Loucy (cell line): ENCODE measurements around the gene LCK.
"Not testable (repeated sequence)": the region's sequence is repeated elsewhere in the genome, so short reads cannot be mapped to it uniquely, and the experiment has no call there.

Experiments used
- H2AFZ ChIP-seq: fragments of 200-600 bp; sonication (generic); 2 replicates; pipeline ENCODE4 v1.6.0; 2016; ENCODE audit warnings: antibody characterized with exemption, mild to moderate bottlenecking, low read length, moderate library complexity
- H3F3A ChIP-seq: fragments of 200-600 bp; 2 replicates; pipeline ENCODE4 v1.6.0; 2016; ENCODE audit warnings: antibody characterized with exemption, low read depth, mild to moderate bottlenecking
- H3K27me3 ChIP-seq: fragments of 200-600 bp; sonication (generic); 2 replicates; pipeline ENCODE4 v1.6.1; 2014; ENCODE audit warnings: low read length, mild to moderate bottlenecking; ENCODE audit not compliant: insufficient read depth, poor library complexity, severe bottlenecking
- H3K36me3 ChIP-seq: fragments of 200-600 bp; sonication (generic); 2 replicates; pipeline ENCODE4 v1.6.1; 2016; ENCODE audit warnings: low read length; ENCODE audit not compliant: insufficient read depth
- H3K4me1 ChIP-seq: fragments of 200-600 bp; sonication (generic); 2 replicates; pipeline ENCODE4 v1.5.1; 2014; ENCODE audit warnings: low read length, mild to moderate bottlenecking; ENCODE audit not compliant: insufficient read depth, poor library complexity, severe bottlenecking
- H3K4me2 ChIP-seq: fragments of 200-600 bp; sonication (generic); 2 replicates; pipeline ENCODE4 v1.6.0; 2014; ENCODE audit warnings: antibody characterized with exemption, low read length, low read depth, mild to moderate bottlenecking; ENCODE audit not compliant: poor library complexity, severe bottlenecking
- H3K4me3 ChIP-seq: fragments of 200-600 bp; sonication (generic); 2 replicates; pipeline ENCODE4 v1.5.1; 2014; ENCODE audit warnings: low read length, mild to moderate bottlenecking, mixed read lengths; ENCODE audit not compliant: poor library complexity, severe bottlenecking
- H3K79me2 ChIP-seq: fragments of 200-600 bp; sonication (generic); 2 replicates; pipeline ENCODE4 v1.6.1; 2014; ENCODE audit warnings: low read length; ENCODE audit not compliant: insufficient read depth
- H3K9ac ChIP-seq: fragments of 200-600 bp; sonication (generic); 2 replicates; pipeline ENCODE4 v1.6.0; 2014; ENCODE audit warnings: mild to moderate bottlenecking, low read depth, low read length, moderate library complexity; ENCODE audit not compliant: poor library complexity, severe bottlenecking
- H3K9me2 ChIP-seq: fragments of 200-600 bp; sonication (generic); replicated peaks from 2 replicates; pipeline ENCODE4 v1.6.1; 2016; ENCODE audit warnings: low read depth, low read length, mixed read lengths
- H3K9me3 ChIP-seq: fragments of 200-600 bp; sonication (generic); 2 replicates; pipeline ENCODE4 v1.6.1; 2014; ENCODE audit warnings: mild to moderate bottlenecking, antibody characterized with exemption, low read length, low read depth; ENCODE audit not compliant: insufficient read depth
- H4K20me1 ChIP-seq: fragments of 200-600 bp; sonication (generic); 2 replicates; pipeline ENCODE4 v1.6.0; 2014; ENCODE audit warnings: antibody characterized with exemption, low read length, mild to moderate bottlenecking; ENCODE audit not compliant: insufficient read depth, poor library complexity, severe bottlenecking
- CTCF ChIP-seq: fragments of 200-600 bp; sonication (generic); conservative IDR thresholded peaks from 2 replicates; pipeline ENCODE4 v1.5.1; 2014; ENCODE audit warnings: mild to moderate bottlenecking, antibody characterized with exemption, low read length
- EZH2phosphoT487 ChIP-seq: fragments of 200-600 bp; IDR thresholded peaks from 2 replicates; pipeline ENCODE4 v1.6.1; 2018; ENCODE audit warnings: antibody characterized with exemption, mild to moderate bottlenecking, moderate library complexity, borderline replicate concordance

The LCK gene

GRCh38 chr1:32275424-32275823, 24.4 kb downstream of the LCK start:
- no peaks in the 10 kb centered on the region for H3K27me3 ChIP-seq
- no peak overlapping the region for H3K9ac ChIP-seq
- H3K79me2 ChIP-seq = peaks cover 39% of the 10 kb centered on the region
- H3K4me3 ChIP-seq = no peak overlapping the region
- no peaks in the 10 kb centered on the region for H4K20me1 ChIP-seq
- H3K36me3 ChIP-seq = peaks cover 49% of the 10 kb centered on the region; the same call in 1 of the 2 replicates
- TF ChIP-seq CTCF = no peak
- TF ChIP-seq EZH2phosphoT487 = no peak
- no peak overlapping the region for H3K4me2 ChIP-seq
- H3K9me3 ChIP-seq = no peaks in the 10 kb centered on the region
- H3K4me1 ChIP-seq = peaks cover 32% of the 10 kb centered on the region
- no peak overlapping the region for H2AFZ ChIP-seq
- no peaks in the 10 kb centered on the region for H3K9me2 ChIP-seq
- H3F3A ChIP-seq = no peaks in the 10 kb centered on the region

- TF ChIP-seq CTCF (no peak), EZH2phosphoT487 (no peak)
- no peaks in the 10 kb centered on the region for H4K20me1 ChIP-seq
- peaks cover 57% of the 10 kb centered on the region; the same call in 1 of the 2 replicates for H3K36me3 ChIP-seq
- H3F3A ChIP-seq = no peaks in the 10 kb centered on the region
- H3K27me3 ChIP-seq = no peaks in the 10 kb centered on the region
- no peak overlapping the region for H2AFZ ChIP-seq
- no peaks in the 10 kb centered on the region for H3K9me2 ChIP-seq
- no peak overlapping the region for H3K4me2 ChIP-seq
- H3K4me1 ChIP-seq = peaks cover 32% of the 10 kb centered on the region
- H3K79me2 ChIP-seq = peaks cover 38% of the 10 kb centered on the region
- H3K4me3 ChIP-seq = no peak overlapping the region
- H3K9ac ChIP-seq = no peak overlapping the region
- no peaks in the 10 kb centered on the region for H3K9me3 ChIP-seq
These were observed 25.1 kb downstream of the LCK start for GRCh38 chr1:32276032-32276782.

GRCh38 chr1:32284777-32285176, 33.7 kb downstream of the LCK start:
- not testable (repeated sequence) for H3K9me3 ChIP-seq, H3K4me2 ChIP-seq, H4K20me1 ChIP-seq, H3K79me2 ChIP-seq, H2AFZ ChIP-seq, H3K9ac ChIP-seq, H3F3A ChIP-seq, H3K4me1 ChIP-seq, H3K4me3 ChIP-seq, H3K27me3 ChIP-seq, H3K9me2 ChIP-seq
- peaks cover 33% of the 10 kb centered on the region; the same call in 1 of the 2 replicates for H3K36me3 ChIP-seq

- H3K9ac ChIP-seq = no peak overlapping the region
- H4K20me1 ChIP-seq = no peaks in the 10 kb centered on the region
- H3K4me3 ChIP-seq = no peak overlapping the region
These were observed 34.6 kb downstream of the LCK start for GRCh38 chr1:32285658-32286057.

More at GRCh38 chr1:32285658-32286057, 34.6 kb downstream of the LCK start:
- no peaks in the 10 kb centered on the region for H3K9me3 ChIP-seq
- no peak overlapping the region for H3K4me2 ChIP-seq
- no peak for TF ChIP-seq EZH2phosphoT487
- TF ChIP-seq CTCF = no peak
- no peak overlapping the region for H2AFZ ChIP-seq
- H3K9me2 ChIP-seq = no peaks in the 10 kb centered on the region
- H3K79me2 ChIP-seq = no peaks in the 10 kb centered on the region
- H3K4me1 ChIP-seq = peaks cover 8% of the 10 kb centered on the region
- peaks cover 26% of the 10 kb centered on the region; the same call in 1 of the 2 replicates for H3K36me3 ChIP-seq
- H3K27me3 ChIP-seq = no peaks in the 10 kb centered on the region
- peaks cover 3% of the 10 kb centered on the region; the same call in 1 of the 2 replicates for H3F3A ChIP-seq
